C4-2B (cell line): Measurements from ENCODE around the gene PTP4A2.
"Not testable (repeated sequence)": the region's sequence is repeated elsewhere in the genome, so short reads cannot be mapped to it uniquely, and the experiment has no call there.

Experiments used
- H3K27ac ChIP-seq: fragments of 450-650 bp; 2 replicates; pipeline ENCODE4 v1.5.1; 2017
- ZFX ChIP-seq: fragments of 450-650 bp; IDR thresholded peaks from 2 replicates; pipeline ENCODE4 v1.6.1; 2017
- TF ChIP-seq, protein P1 (sequence below): fragments of 450-650 bp; conservative IDR thresholded peaks from 2 replicates; pipeline ENCODE4 v1.5.1; 2017; ENCODE audit warnings: mild to moderate bottlenecking

The PTP4A2 gene

DNA sequence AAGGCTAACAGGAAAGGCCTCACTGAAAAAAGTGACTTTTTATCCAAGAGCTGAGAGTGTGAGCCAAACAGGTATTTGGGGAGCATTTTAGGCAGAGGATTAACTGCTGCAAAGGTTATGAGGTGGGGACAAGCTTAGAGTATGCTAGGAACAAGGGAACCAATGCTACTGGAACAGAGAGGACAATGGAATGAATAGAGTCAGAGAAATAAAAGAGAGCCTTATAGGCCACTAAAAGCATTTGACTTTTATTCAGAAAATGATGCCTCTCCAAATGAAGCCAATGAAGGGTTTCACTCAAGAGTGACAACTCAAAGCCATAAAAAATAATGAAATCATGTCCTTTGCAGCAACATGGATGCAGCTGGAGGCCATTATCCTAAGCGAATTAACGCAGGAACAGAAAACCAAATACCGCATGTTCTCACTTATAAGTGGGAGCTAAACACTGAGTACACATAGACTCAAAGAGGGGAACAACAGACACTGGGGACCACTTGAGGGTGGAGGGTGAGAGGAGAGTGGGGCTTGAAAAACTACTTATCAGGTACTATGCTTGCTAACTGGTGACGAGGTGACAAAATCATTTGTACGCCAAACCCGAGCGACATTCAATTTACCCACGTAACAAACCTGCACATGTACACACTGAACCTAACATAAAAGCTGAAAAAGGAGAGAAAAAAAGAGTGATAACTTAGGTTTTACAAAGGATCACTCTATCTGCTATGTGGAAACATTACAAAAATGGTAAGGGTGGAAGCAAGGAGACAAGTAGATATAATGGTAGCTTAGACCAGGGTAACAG is 11.1 kb downstream of the PTP4A2 start:
- no peak overlapping the region for H3K27ac ChIP-seq
- no peak for TF ChIP-seq ZFX

DNA sequence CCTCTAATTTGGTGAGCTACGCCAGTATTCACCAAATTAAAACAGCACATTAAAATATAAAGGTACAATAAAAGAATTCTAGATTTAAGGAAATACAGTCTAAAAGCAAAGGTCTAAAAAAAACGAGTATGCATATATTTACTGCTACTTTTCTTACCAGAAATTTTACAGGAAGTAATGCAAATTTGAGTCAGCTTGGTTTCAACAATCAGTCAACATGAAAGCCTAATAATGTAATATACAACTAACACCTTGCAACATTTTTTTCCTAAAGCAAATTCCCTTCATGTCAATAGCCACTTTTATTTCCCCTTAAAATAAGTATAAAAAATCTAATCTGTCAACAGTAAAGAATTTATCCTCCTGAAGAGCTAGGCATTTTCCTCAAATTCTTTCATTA is 11.9 kb downstream of the PTP4A2 start:
- H3K27ac ChIP-seq = no peak overlapping the region

DNA sequence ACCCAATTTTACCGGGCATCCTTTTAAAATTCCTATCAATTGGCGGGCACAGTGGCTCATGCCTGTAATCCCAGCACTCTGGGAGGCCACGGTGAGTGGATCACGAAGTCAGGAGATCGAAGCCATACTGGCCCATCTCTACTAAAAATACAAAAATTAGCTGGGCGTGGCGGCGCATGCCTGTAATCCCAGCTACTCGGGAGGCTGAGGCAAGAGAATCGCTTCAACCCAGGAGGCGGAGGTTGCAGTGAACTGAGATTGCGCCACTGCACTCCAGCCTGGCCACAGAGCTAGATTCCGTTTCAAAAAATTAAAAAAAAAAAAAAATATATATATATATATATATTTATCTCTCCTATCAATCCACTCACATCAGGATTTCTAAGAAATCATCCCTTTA is 12.3 kb downstream of the PTP4A2 start:
- not testable (repeated sequence) for H3K27ac ChIP-seq

More for the DNA sequence above, 11.9 kb downstream of the PTP4A2 start:
- no peak for TF ChIP-seq ZFX
- TF ChIP-seq, protein P1, sequence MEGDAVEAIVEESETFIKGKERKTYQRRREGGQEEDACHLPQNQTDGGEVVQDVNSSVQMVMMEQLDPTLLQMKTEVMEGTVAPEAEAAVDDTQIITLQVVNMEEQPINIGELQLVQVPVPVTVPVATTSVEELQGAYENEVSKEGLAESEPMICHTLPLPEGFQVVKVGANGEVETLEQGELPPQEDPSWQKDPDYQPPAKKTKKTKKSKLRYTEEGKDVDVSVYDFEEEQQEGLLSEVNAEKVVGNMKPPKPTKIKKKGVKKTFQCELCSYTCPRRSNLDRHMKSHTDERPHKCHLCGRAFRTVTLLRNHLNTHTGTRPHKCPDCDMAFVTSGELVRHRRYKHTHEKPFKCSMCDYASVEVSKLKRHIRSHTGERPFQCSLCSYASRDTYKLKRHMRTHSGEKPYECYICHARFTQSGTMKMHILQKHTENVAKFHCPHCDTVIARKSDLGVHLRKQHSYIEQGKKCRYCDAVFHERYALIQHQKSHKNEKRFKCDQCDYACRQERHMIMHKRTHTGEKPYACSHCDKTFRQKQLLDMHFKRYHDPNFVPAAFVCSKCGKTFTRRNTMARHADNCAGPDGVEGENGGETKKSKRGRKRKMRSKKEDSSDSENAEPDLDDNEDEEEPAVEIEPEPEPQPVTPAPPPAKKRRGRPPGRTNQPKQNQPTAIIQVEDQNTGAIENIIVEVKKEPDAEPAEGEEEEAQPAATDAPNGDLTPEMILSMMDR = no peak

DNA sequence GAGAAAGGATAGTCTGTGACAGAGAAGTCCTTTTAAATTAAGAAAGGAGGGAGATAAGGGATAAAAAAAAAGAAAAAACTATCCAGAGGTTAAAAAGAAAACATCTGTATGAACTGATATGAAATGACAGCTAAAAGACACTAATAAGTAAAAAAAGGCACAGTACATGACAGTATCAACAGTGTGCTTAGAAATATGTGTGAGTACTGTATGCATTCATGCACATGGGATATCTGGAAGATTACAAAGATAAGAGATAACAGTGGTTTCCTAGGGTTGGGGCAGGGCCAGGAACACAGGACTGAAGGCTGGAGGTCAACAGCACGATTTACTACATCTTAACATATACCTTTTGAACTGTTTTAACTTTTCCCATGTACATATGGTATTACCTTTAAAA is 13.3 kb downstream of the PTP4A2 start:
- no peak overlapping the region for H3K27ac ChIP-seq
- TF ChIP-seq, protein P1 = no peak
- no peak for TF ChIP-seq ZFX

DNA sequence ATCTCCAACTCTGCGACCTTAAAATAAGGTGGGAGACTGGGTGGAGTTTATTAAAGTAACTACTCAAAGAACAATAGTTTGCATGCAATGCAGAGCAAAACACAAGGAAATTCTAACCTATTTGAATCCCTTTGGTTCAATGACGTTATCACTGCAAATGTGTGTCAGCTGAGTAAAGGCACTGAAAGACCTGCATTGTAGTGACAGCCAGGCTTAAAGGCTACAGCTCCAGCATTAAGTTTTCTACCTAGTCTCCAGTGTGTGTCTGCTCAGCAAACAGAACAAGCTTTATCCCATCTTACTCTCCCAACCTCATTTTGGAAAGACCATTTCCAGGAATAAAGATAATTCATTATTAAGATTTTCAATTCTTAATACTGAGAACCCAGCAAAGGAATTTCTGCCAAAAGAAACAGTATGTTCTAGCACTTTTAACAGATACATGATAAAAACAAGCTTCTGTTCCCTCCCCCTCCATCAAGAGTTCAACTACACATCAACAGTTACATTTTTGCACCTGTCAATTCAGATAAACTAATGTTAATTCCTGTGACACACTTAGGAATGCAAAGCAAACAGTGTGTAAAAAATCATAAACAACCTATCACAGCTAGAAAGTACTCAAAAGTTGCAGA is 14.2 kb downstream of the PTP4A2 start:
- no peak overlapping the region for H3K27ac ChIP-seq
- TF ChIP-seq, protein P1 = no peak
- no peak for TF ChIP-seq ZFX

DNA sequence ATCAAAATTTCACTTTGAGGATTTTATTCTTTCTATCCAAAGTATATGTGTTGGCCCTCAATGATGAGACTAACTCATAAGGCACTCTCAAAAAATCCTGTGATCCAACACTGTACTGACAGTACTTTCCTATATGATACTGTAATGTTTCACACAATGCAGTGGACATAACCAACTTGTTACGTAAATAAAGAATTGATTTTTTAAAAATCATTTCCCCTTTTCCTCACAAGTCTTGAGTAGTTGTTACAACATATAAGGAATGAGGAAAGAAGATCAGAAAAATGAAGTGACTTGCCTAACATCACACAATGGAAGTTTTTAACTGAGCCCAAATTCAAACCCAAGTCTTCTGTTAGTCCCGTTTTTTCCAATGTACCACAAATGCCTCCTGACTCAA is 17.2 kb downstream of the PTP4A2 start:
- H3K27ac ChIP-seq = no peak overlapping the region

DNA sequence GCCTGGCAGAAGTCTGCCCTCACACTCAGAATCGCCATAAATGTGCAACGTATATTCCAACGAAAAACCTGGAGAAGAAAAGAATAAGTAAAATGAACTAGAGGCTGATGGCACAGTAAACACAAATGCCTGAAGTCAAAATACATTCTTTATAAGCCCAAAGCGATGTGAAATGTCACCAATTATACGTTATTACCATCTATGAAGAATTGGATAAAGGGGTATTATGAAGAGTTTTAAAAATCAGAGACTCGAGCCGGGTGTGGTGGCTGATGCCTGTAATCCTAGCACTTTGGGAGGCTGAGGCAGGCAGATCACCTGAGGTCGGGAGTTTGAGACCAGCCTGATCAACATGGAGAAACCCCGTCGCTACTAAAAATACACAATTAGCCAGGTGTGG is 18.6 kb downstream of the PTP4A2 start:
- H3K27ac ChIP-seq = no peak overlapping the region
- TF ChIP-seq, protein P1 = no peak
- no peak for TF ChIP-seq ZFX

More for the DNA sequence above, 17.2 kb downstream of the PTP4A2 start:
- TF ChIP-seq ZFX = no peak
- TF ChIP-seq, protein P1 = no peak

DNA sequence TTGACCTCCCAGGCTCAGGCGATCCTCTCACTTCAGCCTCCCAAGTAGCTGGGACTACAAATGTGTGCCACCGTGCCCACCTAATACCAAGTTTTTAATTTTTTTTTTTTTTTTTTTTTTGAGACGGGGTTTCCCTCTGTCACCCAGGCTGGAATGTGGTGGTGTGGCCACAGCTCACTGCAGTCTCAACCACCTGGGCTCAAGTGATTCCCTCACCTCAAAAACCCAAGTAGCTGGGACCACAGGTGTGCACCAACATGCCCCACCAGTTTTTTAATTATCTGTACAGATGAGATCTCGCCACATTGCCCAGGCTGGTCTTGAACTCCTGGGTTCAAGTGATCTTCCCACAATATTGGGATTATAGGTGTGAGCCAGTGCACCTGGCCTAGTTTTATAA is 22.7 kb downstream of the PTP4A2 start:
- no peak overlapping the region for H3K27ac ChIP-seq
- TF ChIP-seq, protein P1 = no peak
- no peak for TF ChIP-seq ZFX
